GM12878 (cell line): ENCODE measurements around the gene CDYL. TPM values are rescaled to one million over a fixed set of nuclear protein-coding genes. Genes with fewer than 3 reads are reported as not detected.

Experiments used
- ATAC-seq: fragments of 200-7000 bp; cut with Tn5 transposase; 3 replicates; pipeline ENCODE4 v1.9.1; 2020; ENCODE audit warnings: mild to moderate bottlenecking, moderate library complexity
- BruUV-seq: library from RNA; stranded (reverse); fragments of 400-500 nt; replicated peaks from 2 replicates; lab custom pipeline; 2021; lab: Mats Ljungman, UMichigan
- CTCF ChIA-PET: fragments of 300-600 bp; sonication (Branson Sonifier 250); formaldehyde crosslinking; extraction: SDS; loops from one replicate; lab custom pipeline; 2021; ENCODE audit warnings: inconsistent platforms; lab: Yijun Ruan, JAX
- POLR2A ChIA-PET: fragments of 350-600 bp; formaldehyde crosslinking; extraction: SDS; loops from one replicate; lab custom pipeline; 2021; ENCODE audit warnings: inconsistent platforms; lab: Charles Lee
- RAD21 ChIA-PET: fragments of 300-600 bp; sonication (Branson Sonifier 250); formaldehyde crosslinking; loops from one replicate; lab custom pipeline; 2023; ENCODE audit warnings: antibody characterized with exemption; ENCODE audit not compliant: unreplicated experiment; lab: Charles Lee
- SMC1A ChIA-PET: fragments of 300-600 bp; sonication (Branson Sonifier 250); formaldehyde crosslinking; loops from one replicate; lab custom pipeline; 2023; ENCODE audit not compliant: unreplicated experiment, uncharacterized antibody; lab: Charles Lee
- DNase-seq: peaks from one replicate; pipeline ENCODE4 v3.0.0-alpha.2; 2011; ENCODE audit warnings: low read depth, low spot score
- FAIRE-seq: peaks from 3 replicates; lab custom pipeline; 2011; peaks lifted over from hg19 to GRCh38; lab: Jason Lieb, UNC
- H2AFZ ChIP-seq: 2 replicates; pipeline ENCODE4 v1.6.0; 2011; ENCODE audit warnings: low read depth, low read length, control low read depth; ENCODE audit not compliant: control insufficient read depth
- H3K27ac ChIP-seq: 2 replicates; pipeline ENCODE4 v1.5.1; 2011; ENCODE audit warnings: control low read depth; ENCODE audit not compliant: control insufficient read depth, insufficient read depth
- H3K27me3 ChIP-seq, 2 experiments: replicated peaks in 1 of 2; 2 replicates each; pipeline versions ENCODE4 v1.6.0 to v1.6.1; 2011; ENCODE audit warnings: low read length in 1 of 2; ENCODE audit not compliant: control insufficient read depth in 2 of 2, insufficient read depth in 2 of 2
- H3K36me3 ChIP-seq, 2 experiments: 2 replicates each; pipeline ENCODE4 v1.5.1; 2011; ENCODE audit warnings: low read length in 1 of 2; ENCODE audit not compliant: control insufficient read depth in 2 of 2, insufficient read depth in 2 of 2
- H3K4me1 ChIP-seq: 2 replicates; pipeline ENCODE4 v1.6.1; 2011; ENCODE audit warnings: mild to moderate bottlenecking, low read length, moderate library complexity, mixed read lengths; ENCODE audit not compliant: control insufficient read depth, insufficient read depth
- H3K4me2 ChIP-seq: 2 replicates; pipeline ENCODE4 v1.6.0; 2011; ENCODE audit warnings: control low read depth; ENCODE audit not compliant: control insufficient read depth, insufficient read depth
- H3K4me3 ChIP-seq: fragments of 200-600 bp; sonication (generic); 2 replicates; pipeline ENCODE4 v1.5.1; 2016
- H3K79me2 ChIP-seq: 2 replicates; pipeline ENCODE4 v1.6.0; 2011; ENCODE audit warnings: low read length; ENCODE audit not compliant: control insufficient read depth, insufficient read depth
- H3K9ac ChIP-seq: 2 replicates; pipeline ENCODE4 v1.8.0; 2011; ENCODE audit warnings: low read length, control low read depth, mixed read lengths; ENCODE audit not compliant: control insufficient read depth, insufficient read depth
- H3K9me3 ChIP-seq: replicated peaks from 3 replicates; pipeline ENCODE4 v1.5.1; 2011; ENCODE audit warnings: mild to moderate bottlenecking, low read length; ENCODE audit not compliant: control insufficient read depth, insufficient read depth
- H4K20me1 ChIP-seq: 2 replicates; pipeline ENCODE4 v1.6.0; 2011; ENCODE audit not compliant: control insufficient read depth, insufficient read depth
- BMI1 ChIP-seq: fragments of 450-650 bp; IDR thresholded peaks from 2 replicates; pipeline ENCODE4 v1.6.1; 2016; ENCODE audit warnings: mild to moderate bottlenecking, moderate library complexity, borderline replicate concordance
- EED ChIP-seq: sonication (generic); IDR thresholded peaks from 2 replicates; pipeline ENCODE4 v1.6.1; 2016; ENCODE audit warnings: antibody characterized with exemption, low read depth
- EP300 ChIP-seq, 2 experiments: fragments of 150-350 bp in 1 of 2; IDR thresholded peaks; 2 replicates each; pipeline ENCODE4 v1.6.1; 2011 to 2012; ENCODE audit warnings: low read depth in 2 of 2, low read length in 2 of 2, borderline replicate concordance in 1 of 2, improper control_type of control experiment in 1 of 2, inconsistent platforms in 1 of 2; ENCODE audit not compliant: control insufficient read depth in 1 of 2
- GATAD2B ChIP-seq: fragments of 450-650 bp; conservative IDR thresholded peaks from 2 replicates; pipeline ENCODE4 v1.6.1; 2017; ENCODE audit warnings: low read depth, mild to moderate bottlenecking, moderate library complexity
- RB1 ChIP-seq: fragments of 450-650 bp; formaldehyde crosslinking; IDR thresholded peaks from 2 replicates; pipeline ENCODE4 v1.6.1; 2017; ENCODE audit warnings: mild to moderate bottlenecking, borderline replicate concordance
- WGBS: methylation state at CpG from one replicate; pipeline ENCODE4 v1.1.6; 2016; ENCODE audit warnings: low lambda C conversion rate; ENCODE audit not compliant: insufficient replicate concordance, insufficient coverage; ENCODE audit errors: missing lambda C conversion rate; 5-methylcytosine and 5-hydroxymethylcytosine counted together
- in situ Hi-C: fragments of 300-500 bp; cut with MboI; formaldehyde crosslinking; loops from 9 replicates; pipeline ENCODE4 v1.14.3; 2018; ENCODE audit warnings: mixed read lengths
- intact Hi-C: fragments of 100-400 bp; cut with micrococcal nuclease; formaldehyde crosslinking; loops from one replicate; pipeline ENCODE4 v1.14.2; 2022; ENCODE audit not compliant: unreplicated experiment
- polyA plus RNA-seq, 11 experiments: library from polyadenylated mRNA; depleted of rRNA in 4 of 11; unstranded in 6 of 11; stranded (reverse) in 5 of 11; fragments of >200 nt; fragmentation: Nextera tagmentation in 4 of 11; fragmentation: Illumina TruSeq in 1 of 11; extraction: Ambion mirVana in 4 of 11; extraction: Trizol in 1 of 11; gene quantifications; 1 replicate in 1 of 11; 2 replicates in 10 of 11; pipeline versions ENCODE4 v1.2.1 to v1.2.3, GENCODE V29; 2011 to 2016; ENCODE audit warnings: inconsistent platforms in 2 of 11, missing spikeins in 2 of 11, low read depth in 1 of 11
- total RNA-seq, 4 experiments: library from RNA; depleted of rRNA in 3 of 4; stranded (reverse); fragments of >200 nt in 3 of 4; fragmentation: Illumina TruSeq in 1 of 4; extraction: Trizol in 1 of 4; gene quantifications; 2 replicates each; pipeline versions ENCODE4 v1.2.1 to v1.2.3, GENCODE V29; 2013 to 2021
- TF ChIP-seq, protein P1 (sequence below): fragments of 450-650 bp; formaldehyde crosslinking; IDR thresholded peaks from 2 replicates; pipeline ENCODE4 v1.4.0; 2022; ENCODE audit warnings: mild to moderate bottlenecking, moderate library complexity

Gene CDYL
- total and polyA plus RNA-seq, 10 of the 15 experiments (the other 5 are each of a cell fraction or from before 2014, with no cell fraction given), result 9.3 to 61.2 (median 28.5) TPM

DNA sequence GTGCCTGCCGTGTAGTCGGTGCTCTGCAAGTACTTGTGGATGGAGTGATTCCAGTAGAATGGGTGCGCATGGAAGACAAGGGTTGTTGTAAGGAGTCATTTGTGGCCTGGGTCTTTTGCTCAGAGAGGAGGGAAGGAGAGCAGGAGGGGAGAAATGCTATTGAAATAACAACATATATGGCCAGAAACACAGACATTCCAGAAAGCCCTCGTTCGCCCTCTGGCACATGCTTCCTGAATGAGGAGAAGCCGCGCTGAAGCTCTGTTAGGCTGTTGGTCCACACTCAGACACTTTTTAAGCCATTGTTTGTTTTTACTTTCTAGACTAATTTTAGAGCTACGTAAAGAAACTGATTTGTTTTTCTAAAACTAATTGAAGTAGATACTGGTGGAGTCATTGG lies 120.2 kb downstream of the CDYL start:
- Histone ChIP-seq H3K79me2 (no peaks in the 10 kb centered on the region; the same call in none of the 2 replicates), H3K27me3 (no peaks in the 10 kb centered on the region), H3K36me3 (peaks cover 15 to 27% of the 10 kb centered on the region in 2 experiments; a peak in 3 of 4 replicates), H2AFZ (no peak overlapping the region)
- no peak for DNase-seq
- in situ Hi-C loops, result no loop called here
- ChIA-PET POLR2A (interaction anchor here (0.8 to 1.6 kb wide), 4 partner anchors 8 to 44 kb away, joined by 3 to 4 read pairs (median 4); no protein-coding TSS in a partner anchor), CTCF (interaction anchor here (1.1 to 1.7 kb wide), 3 partner anchors 10 to 96 kb away, joined by 3 to 4 read pairs (median 4); no protein-coding TSS in a partner anchor)
- intact Hi-C loops, result no loop called here
- TF ChIP-seq EP300 (IDR thresholded peaks at IDR 0.05; ENCODE audit: borderline replicate concordance in 1 of 2, control insufficient read depth in 1 of 2, low read depth in 2 of 2, low read length in 2 of 2) (no peak), EED (no peak), BMI1 (no peak), RB1 (no peak), GATAD2B (no peak)
- TF ChIP-seq, protein P1, sequence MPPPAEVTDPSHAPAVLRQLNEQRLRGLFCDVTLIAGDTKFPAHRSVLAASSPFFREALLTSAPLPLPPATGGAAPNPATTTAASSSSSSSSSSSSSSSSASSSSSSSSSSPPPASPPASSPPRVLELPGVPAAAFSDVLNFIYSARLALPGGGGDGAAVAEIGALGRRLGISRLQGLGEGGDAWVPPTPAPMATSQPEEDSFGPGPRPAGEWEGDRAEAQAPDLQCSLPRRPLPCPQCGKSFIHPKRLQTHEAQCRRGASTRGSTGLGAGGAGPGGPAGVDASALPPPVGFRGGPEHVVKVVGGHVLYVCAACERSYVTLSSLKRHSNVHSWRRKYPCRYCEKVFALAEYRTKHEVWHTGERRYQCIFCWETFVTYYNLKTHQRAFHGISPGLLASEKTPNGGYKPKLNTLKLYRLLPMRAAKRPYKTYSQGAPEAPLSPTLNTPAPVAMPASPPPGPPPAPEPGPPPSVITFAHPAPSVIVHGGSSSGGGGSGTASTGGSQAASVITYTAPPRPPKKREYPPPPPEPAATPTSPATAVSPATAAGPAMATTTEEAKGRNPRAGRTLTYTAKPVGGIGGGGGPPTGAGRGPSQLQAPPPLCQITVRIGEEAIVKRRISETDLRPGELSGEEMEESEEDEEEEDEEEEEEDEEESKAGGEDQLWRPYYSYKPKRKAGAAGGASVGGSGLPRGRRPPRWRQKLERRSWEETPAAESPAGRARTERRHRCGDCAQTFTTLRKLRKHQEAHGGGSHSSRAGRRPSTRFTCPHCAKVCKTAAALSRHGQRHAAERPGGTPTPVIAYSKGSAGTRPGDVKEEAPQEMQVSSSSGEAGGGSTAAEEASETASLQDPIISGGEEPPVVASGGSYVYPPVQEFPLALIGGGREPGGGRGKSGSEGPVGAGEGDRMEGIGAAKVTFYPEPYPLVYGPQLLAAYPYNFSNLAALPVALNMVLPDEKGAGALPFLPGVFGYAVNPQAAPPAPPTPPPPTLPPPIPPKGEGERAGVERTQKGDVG, result no peak
- TF ChIP-seq, all 136 proteins: peak for 0
- no peak overlapping the region for H3K4me3 ChIP-seq
- peaks cover 1% of the 10 kb centered on the region; the same call in 1 of the 3 replicates for H3K9me3 ChIP-seq
- no peak for FAIRE-seq
- ChIA-PET SMC1A (interaction anchor here (1.8 to 3.1 kb wide), 2 partner anchors 11 kb away, joined by 10 to 15 read pairs; no protein-coding TSS in a partner anchor), RAD21 (interaction anchor here (1.0 kb wide), 1 partner anchor 11 kb away, joined by 3 read pairs; no protein-coding TSS in a partner anchor)
- BruUV-seq, result no TSS peak
- no peak for ATAC-seq
- no peak overlapping the region for H3K9ac ChIP-seq
- peaks cover 7% of the 10 kb centered on the region for H3K4me1 ChIP-seq
- no peak overlapping the region for H3K27ac ChIP-seq
- 98% methylated on average over 8 of the region's 8 CpGs for WGBS
- no peak overlapping the region for H3K4me2 ChIP-seq
- H4K20me1 ChIP-seq, result no peaks in the 10 kb centered on the region
